ENCODE results near the gene FGF2. TPM values are rescaled to one million over a fixed set of nuclear protein-coding genes. Genes with fewer than 3 reads are reported as not detected.

FGF2 gene
- total and polyA plus RNA-seq, 2 donors (not counting 1 experiment from before 2014, with no cell fraction given): 0.13 TPM; not detected in 1

DNA sequence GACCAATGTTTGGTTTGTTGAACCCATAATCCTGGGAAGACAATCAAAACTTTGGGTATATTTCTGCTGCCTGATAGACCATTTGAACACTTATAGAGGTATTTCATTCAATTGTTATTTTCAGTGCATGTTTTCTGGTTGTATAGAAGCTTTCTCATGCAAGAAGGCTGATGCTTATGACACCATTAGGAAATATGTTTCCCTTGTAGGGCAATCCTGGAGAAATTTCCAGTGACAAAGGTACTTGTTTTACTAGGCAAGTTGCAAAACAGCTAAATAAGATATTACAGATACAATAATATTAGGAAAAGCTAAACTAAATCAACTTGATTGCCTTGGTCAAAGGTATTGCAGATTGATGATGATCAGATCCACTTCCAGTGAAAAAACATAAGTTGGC, 32.8 kb upstream of the FGF2 start:
- no peaks in the 10 kb centered on the region for H3K27me3 ChIP-seq (replicated peaks in 1 of 4; ENCODE audit: control extremely low read depth in 1 of 4, control insufficient read depth in 3 of 4, insufficient read depth in 4 of 4, low read length in 3 of 4)
- no peak overlapping the region for H3K27ac Mint-ChIP-seq
- H3K4me1 ChIP-seq (ENCODE audit: control insufficient read depth in 2 of 2, insufficient read depth in 2 of 2, low read length in 2 of 2): no peaks in the 10 kb centered on the region
- H4K20me1 ChIP-seq (ENCODE audit: control insufficient read depth, insufficient read depth, low read length, poor library complexity, severe bottlenecking): no peaks in the 10 kb centered on the region
- H3K4me3 ChIP-seq (ENCODE audit: control extremely low read depth in 1 of 5, extremely low read depth in 1 of 5, insufficient read depth in 1 of 5, low read depth in 2 of 5, low read length in 4 of 5): no peak overlapping the region
- H3K36me3 ChIP-seq (replicated peaks in 1 of 2; ENCODE audit: control extremely low read depth in 1 of 2, control insufficient read depth in 1 of 2, extremely low read depth in 1 of 2, insufficient read depth in 2 of 2, low read length in 1 of 2): no peaks in the 10 kb centered on the region
- no peak for ATAC-seq (ENCODE audit: low read depth)
- H3K4me3 Mint-ChIP-seq: no peak overlapping the region
- H3K4me1 Mint-ChIP-seq: no peaks in the 10 kb centered on the region
- no peak for DNase-seq
- intact Hi-C loops (cut with micrococcal nuclease): no loop called here
- ChIA-PET POLR2A (no interaction called here), CTCF (no interaction called here)
- H3K27ac ChIP-seq (ENCODE audit: low read length in 2 of 2): no peak overlapping the region
- peaks cover 14% of the 10 kb centered on the region for H3K27me3 Mint-ChIP-seq
- H3K9ac ChIP-seq (ENCODE audit: low read length): no peak overlapping the region
- no peak overlapping the region for H2AFZ ChIP-seq (ENCODE audit: insufficient read depth, low read depth, low read length, poor library complexity, severe bottlenecking)
- TF ChIP-seq CTCF (IDR thresholded peaks at IDR 0.05): no peak
- TF ChIP-seq EZH2 (IDR thresholded peaks at IDR 0.05; ENCODE audit: borderline replicate concordance, insufficient read depth, low read depth, low read length, poor library complexity, severe bottlenecking): no peak
- no peaks in the 10 kb centered on the region for H3K79me2 ChIP-seq (ENCODE audit: control insufficient read depth, insufficient read depth, low read length)
- no peak overlapping the region for H3K4me2 ChIP-seq (replicated peaks; ENCODE audit: low read depth, low read length, poor library complexity, severe bottlenecking)
- H3K9me3 Mint-ChIP-seq (ENCODE audit: insufficient read depth): no peaks in the 10 kb centered on the region
- H3K9me3 ChIP-seq (ENCODE audit: control extremely low read depth in 1 of 3, control insufficient read depth in 2 of 3, insufficient read depth in 1 of 3, low read length in 2 of 3): no peaks in the 10 kb centered on the region

- Histone ChIP-seq H3K27me3 (replicated peaks in 1 of 4; ENCODE audit: control extremely low read depth in 1 of 4, control insufficient read depth in 3 of 4, insufficient read depth in 4 of 4, low read length in 3 of 4) (no peaks in the 10 kb centered on the region), H4K20me1 (ENCODE audit: control insufficient read depth, insufficient read depth, low read length, poor library complexity, severe bottlenecking) (no peaks in the 10 kb centered on the region), H2AFZ (ENCODE audit: insufficient read depth, low read depth, low read length, poor library complexity, severe bottlenecking) (no peak overlapping the region), H3K9me3 (ENCODE audit: control extremely low read depth in 1 of 3, control insufficient read depth in 2 of 3, insufficient read depth in 1 of 3, low read length in 2 of 3) (no peaks in the 10 kb centered on the region), H3K36me3 (replicated peaks in 1 of 2; ENCODE audit: control extremely low read depth in 1 of 2, control insufficient read depth in 1 of 2, extremely low read depth in 1 of 2, insufficient read depth in 2 of 2, low read length in 1 of 2) (no peaks in the 10 kb centered on the region), H3K4me3 (ENCODE audit: control extremely low read depth in 1 of 5, extremely low read depth in 1 of 5, insufficient read depth in 1 of 5, low read depth in 2 of 5, low read length in 4 of 5) (no peak overlapping the region), H3K4me1 (ENCODE audit: control insufficient read depth in 2 of 2, insufficient read depth in 2 of 2, low read length in 2 of 2) (no peaks in the 10 kb centered on the region), H3K4me2 (replicated peaks; ENCODE audit: low read depth, low read length, poor library complexity, severe bottlenecking) (no peak overlapping the region), H3K9ac (ENCODE audit: low read length) (no peak overlapping the region), H3K79me2 (ENCODE audit: control insufficient read depth, insufficient read depth, low read length) (no peaks in the 10 kb centered on the region), H3K27ac (ENCODE audit: low read length in 2 of 2) (no peak overlapping the region)
- intact Hi-C loops (cut with micrococcal nuclease): no loop called here
- Mint-ChIP-seq H3K9me3 (ENCODE audit: insufficient read depth) (no peaks in the 10 kb centered on the region), H3K27ac (no peak overlapping the region), H3K4me1 (no peaks in the 10 kb centered on the region), H3K27me3 (peaks cover 14% of the 10 kb centered on the region), H3K4me3 (no peak overlapping the region)
- ATAC-seq (ENCODE audit: low read depth): no peak
- ChIA-PET POLR2A (no interaction called here), CTCF (interaction anchor here (0.7 kb wide), 1 partner anchor 39 kb away, joined by 3 read pairs; no protein-coding TSS in a partner anchor)
- no peak for DNase-seq
- TF ChIP-seq CTCF (IDR thresholded peaks at IDR 0.05) (no peak), EZH2 (IDR thresholded peaks at IDR 0.05; ENCODE audit: borderline replicate concordance, insufficient read depth, low read depth, low read length, poor library complexity, severe bottlenecking) (no peak)
- WGBS (ENCODE audit: insufficient coverage): 95% methylated on average over 3 of the region's 4 CpGs
These were observed 29.7 kb upstream of the FGF2 start for GRCh38 chr4:122796801-122797404.
